SU-DHL-6 (cell line): ENCODE data around the gene RASAL3.
A peak's percentile ranks its signal among the peaks of the same experiment; 100 is the strongest.

Experiments used
- H2AFZ ChIP-seq: fragments of 200-600 bp; sonication (generic); 2 replicates; pipeline ENCODE4 v1.6.1; 2014; ENCODE audit warnings: low read depth, mild to moderate bottlenecking, moderate library complexity, mixed read lengths, antibody characterized with exemption, low read length; ENCODE audit not compliant: severe bottlenecking
- H3F3A ChIP-seq: fragments of 200-600 bp; shearing (Covaris generic); 2 replicates; pipeline ENCODE4 v1.6.0; 2016; ENCODE audit warnings: antibody characterized with exemption, mild to moderate bottlenecking; ENCODE audit not compliant: insufficient read depth
- H3K27ac ChIP-seq: fragments of 200-600 bp; sonication (generic); 2 replicates; pipeline ENCODE4 v1.5.1; 2016; ENCODE audit warnings: low read depth, mild to moderate bottlenecking, low read length, moderate library complexity, mixed read lengths
- H3K27me3 ChIP-seq: fragments of 200-600 bp; sonication (generic), shearing (Covaris generic); 2 replicates; pipeline ENCODE4 v1.6.0; 2014; ENCODE audit warnings: mild to moderate bottlenecking, low read length
- H3K36me3 ChIP-seq: fragments of 200-600 bp; sonication (generic); 2 replicates; pipeline ENCODE4 v1.6.1; 2014; ENCODE audit warnings: mild to moderate bottlenecking, low read length, mixed read lengths
- H3K4me2 ChIP-seq: fragments of 300-600, 200-600 bp; shearing (Covaris generic), sonication (generic); 2 replicates; pipeline ENCODE4 v1.6.0; 2014; ENCODE audit warnings: low read length, low read depth, mild to moderate bottlenecking; ENCODE audit not compliant: poor library complexity, severe bottlenecking
- H3K4me3 ChIP-seq: fragments of 200-600 bp; sonication (generic); 2 replicates; pipeline ENCODE4 v1.5.1; 2014; ENCODE audit warnings: antibody characterized with exemption, low read length, mild to moderate bottlenecking, mixed read lengths; ENCODE audit not compliant: insufficient read depth, poor library complexity, severe bottlenecking
- H3K79me2 ChIP-seq: fragments of 200-600 bp; sonication (generic); 2 replicates; pipeline ENCODE4 v1.6.1; 2014; ENCODE audit warnings: mild to moderate bottlenecking, low read length, moderate library complexity; ENCODE audit not compliant: insufficient read depth
- H3K9ac ChIP-seq: fragments of 200-600 bp; sonication (generic); 2 replicates; pipeline ENCODE4 v1.7.0; 2014; ENCODE audit warnings: mild to moderate bottlenecking, low read length
- H3K9me2 ChIP-seq: fragments of 200-600 bp; sonication (generic); replicated peaks from 2 replicates; pipeline ENCODE4 v1.6.1; 2014; ENCODE audit warnings: low read length; ENCODE audit not compliant: insufficient read depth
- H3K9me3 ChIP-seq: fragments of 200-600 bp; sonication (generic); 2 replicates; pipeline ENCODE4 v1.6.1; 2014; ENCODE audit warnings: low read length, mixed read lengths; ENCODE audit not compliant: insufficient read depth
- H4K20me1 ChIP-seq: fragments of 200-600 bp; sonication (generic); 2 replicates; pipeline ENCODE4 v1.6.1; 2014; ENCODE audit warnings: low read depth, mild to moderate bottlenecking, antibody characterized with exemption, low read length, moderate library complexity, mixed read lengths
- CTCF ChIP-seq: fragments of 200-600 bp; sonication (generic); IDR thresholded peaks from one replicate; pipeline ENCODE4 v1.5.1; 2017; ENCODE audit warnings: antibody characterized with exemption, mild to moderate bottlenecking, low read length, moderate library complexity; ENCODE audit not compliant: insufficient read depth, poor library complexity, severe bottlenecking
- EZH2phosphoT487 ChIP-seq: fragments of 200-600 bp; sonication (generic), shearing (Covaris generic); conservative IDR thresholded peaks from 2 replicates; pipeline ENCODE4 v1.6.1; 2018; ENCODE audit warnings: mild to moderate bottlenecking, antibody characterized with exemption, low read length, moderate library complexity, mixed read lengths

RASAL3 gene

GRCh38 chr19:15464394-15465385 lies at the start of gene RASAL3:
Gene RASAL3 (minus strand): TSS chr19:15464544. CDS start chr19:15464358, 186 bp downstream.
- H4K20me1 ChIP-seq = no peaks in the 10 kb centered on the region
- H3K79me2 ChIP-seq = no peaks in the 10 kb centered on the region; the same call in 1 of the 2 replicates
- no peaks in the 10 kb centered on the region for H3K36me3 ChIP-seq
- TF ChIP-seq CTCF (no peak), EZH2phosphoT487 (no peak)
- H3F3A ChIP-seq = no peaks in the 10 kb centered on the region
- H3K4me2 ChIP-seq = peak within 1 kb of the TSS; percentile 74
- no peaks in the 10 kb centered on the region for H3K9me2 ChIP-seq
- H3K4me3 ChIP-seq = peak within 1 kb of the TSS; percentile 69
- no peaks in the 10 kb centered on the region for H3K27me3 ChIP-seq
- H3K9me3 ChIP-seq = no peaks in the 10 kb centered on the region
- peak within 1 kb of the TSS; percentile 66 for H3K27ac ChIP-seq
- H3K9ac ChIP-seq = peak within 1 kb of the TSS; percentile 80
- peak within 1 kb of the TSS; percentile 61 for H2AFZ ChIP-seq

- Histone ChIP-seq H3K9ac (no peak overlapping the region), H3K4me2 (no peak overlapping the region), H3K9me3 (0 out of 2 replicates have a peak, but pooled peaks cover 5% of the 10 kb centered on the region), H3K79me2 (no peaks in the 10 kb centered on the region), H3K36me3 (no peaks in the 10 kb centered on the region), H4K20me1 (no peaks in the 10 kb centered on the region), H3K4me3 (no peak overlapping the region), H2AFZ (no peak overlapping the region), H3K9me2 (no peaks in the 10 kb centered on the region), H3K27ac (no peak overlapping the region), H3K27me3 (no peaks in the 10 kb centered on the region), H3F3A (no peaks in the 10 kb centered on the region)
- TF ChIP-seq CTCF (no peak), EZH2phosphoT487 (no peak)
Measured at GRCh38 chr19:15511671-15512424, 47.5 kb upstream of the RASAL3 start.

- no peak within 1 kb of the TSS for H3K9ac ChIP-seq
- no peak within 1 kb of the TSS for H2AFZ ChIP-seq
- no peak within 1 kb of the TSS for H3K4me2 ChIP-seq
- no peaks in the 10 kb centered on the region for H3K9me3 ChIP-seq
- H3F3A ChIP-seq = no peaks in the 10 kb centered on the region
- H3K9me2 ChIP-seq = no peaks in the 10 kb centered on the region
- TF ChIP-seq CTCF = no peak
- no peak for TF ChIP-seq EZH2phosphoT487
- no peak within 1 kb of the TSS for H3K27ac ChIP-seq
- H3K27me3 ChIP-seq = no peaks in the 10 kb centered on the region
- no peaks in the 10 kb centered on the region for H3K36me3 ChIP-seq
- no peak within 1 kb of the TSS for H3K4me3 ChIP-seq
- no peaks in the 10 kb centered on the region for H4K20me1 ChIP-seq
- no peaks in the 10 kb centered on the region for H3K79me2 ChIP-seq
Measured at GRCh38 chr19:15508035-15508710, 43.8 kb upstream of the RASAL3 start, which contains the start of gene CYP4F22. Gene CYP4F22 (plus strand): TSS chr19:15508525. CDS start chr19:15525337, 16,812 bp downstream.
